OCI-LY1 (cell line): ENCODE measurements around the gene FAM53A.

ENCODE experiments used
- H2AFZ ChIP-seq: fragments of 200-600 bp; sonication (generic), shearing (Covaris generic); 2 replicates; pipeline ENCODE4 v1.6.0; 2014; ENCODE audit warnings: antibody characterized with exemption, mild to moderate bottlenecking, low read length
- H3F3A ChIP-seq: fragments of 200-600 bp; sonication (generic), shearing (Covaris generic); 2 replicates; pipeline ENCODE4 v1.6.0; 2014; ENCODE audit warnings: mild to moderate bottlenecking, antibody characterized with exemption, low read length, moderate library complexity; ENCODE audit not compliant: insufficient read depth
- H3K27ac ChIP-seq: fragments of 200-600 bp; sonication (generic); 2 replicates; pipeline ENCODE4 v1.5.1; 2014; ENCODE audit warnings: low read length, mixed run types, mild to moderate bottlenecking, low read depth; ENCODE audit not compliant: poor library complexity, severe bottlenecking
- H3K27me3 ChIP-seq: fragments of 200-600 bp; sonication (generic); 2 replicates; pipeline ENCODE4 v1.6.0; 2014; ENCODE audit warnings: antibody characterized with exemption, mild to moderate bottlenecking, low read length, moderate library complexity; ENCODE audit not compliant: insufficient read depth
- H3K36me3 ChIP-seq: fragments of 200-600 bp; sonication (generic); 2 replicates; pipeline ENCODE4 v1.6.1; 2014; ENCODE audit warnings: mild to moderate bottlenecking, antibody characterized with exemption, low read length, moderate library complexity, mixed read lengths; ENCODE audit not compliant: insufficient read depth
- H3K4me1 ChIP-seq: fragments of 200-600 bp; sonication (generic); 2 replicates; pipeline ENCODE4 v1.5.1; 2014; ENCODE audit warnings: mild to moderate bottlenecking, low read length, moderate library complexity; ENCODE audit not compliant: insufficient read depth, severe bottlenecking
- H3K4me2 ChIP-seq: fragments of 200-600 bp; sonication (generic), shearing (Covaris generic); 2 replicates; pipeline ENCODE4 v1.6.1; 2014; ENCODE audit warnings: low read length
- H3K4me3 ChIP-seq: fragments of 200-600 bp; sonication (generic); 2 replicates; pipeline ENCODE4 v1.5.1; 2014; ENCODE audit warnings: low read length, low read depth, mild to moderate bottlenecking, mixed read lengths; ENCODE audit not compliant: poor library complexity, severe bottlenecking
- H3K79me2 ChIP-seq: fragments of 200-600 bp; shearing (Covaris generic); 2 replicates; pipeline ENCODE4 v1.6.1; 2016; ENCODE audit warnings: mixed run types, low read length, mixed read lengths; ENCODE audit not compliant: insufficient read depth
- H3K9ac ChIP-seq: fragments of 200-600 bp; sonication (generic), shearing (Covaris generic); 2 replicates; pipeline ENCODE4 v1.6.1; 2014; ENCODE audit warnings: mild to moderate bottlenecking, low read length, mixed read lengths
- H3K9me2 ChIP-seq: fragments of 200-600 bp; sonication (generic), shearing (Covaris generic); 2 replicates; pipeline ENCODE4 v1.6.1; 2014; ENCODE audit warnings: low read depth, mild to moderate bottlenecking, low read length, mixed read lengths
- H3K9me3 ChIP-seq: fragments of 200-600 bp; shearing (Covaris generic); 2 replicates; pipeline ENCODE4 v1.6.1; 2014; ENCODE audit warnings: low read length, mixed read lengths
- H4K20me1 ChIP-seq: fragments of 200-600 bp; sonication (generic), shearing (Covaris generic); 2 replicates; pipeline ENCODE4 v1.6.0; 2016; ENCODE audit warnings: mild to moderate bottlenecking, low read length; ENCODE audit not compliant: insufficient read depth
- CTCF ChIP-seq: fragments of 200-600 bp; sonication (generic), shearing (Covaris generic); IDR thresholded peaks from 2 replicates; pipeline ENCODE4 v1.5.1; 2017; ENCODE audit warnings: mild to moderate bottlenecking, antibody characterized with exemption, low read length, moderate library complexity, mixed read lengths
- EZH2 ChIP-seq: fragments of 200-600 bp; sonication (generic), shearing (Covaris generic); IDR thresholded peaks from 2 replicates; pipeline ENCODE4 v1.8.0; 2017; ENCODE audit warnings: borderline replicate concordance, mixed run types, mild to moderate bottlenecking, antibody characterized with exemption, low read length, moderate library complexity, mixed read lengths

Gene FAM53A

GRCh38 chr4:1655081-1655480 lies 29.0 kb downstream of the FAM53A start:
- H3K9me3 ChIP-seq, result no peaks in the 10 kb centered on the region
- no peaks in the 10 kb centered on the region for H4K20me1 ChIP-seq
- no peaks in the 10 kb centered on the region for H3K4me1 ChIP-seq
- H2AFZ ChIP-seq, result no peak overlapping the region
- no peaks in the 10 kb centered on the region for H3F3A ChIP-seq
- no peak overlapping the region for H3K9ac ChIP-seq
- H3K27me3 ChIP-seq, result no peaks in the 10 kb centered on the region
- no peaks in the 10 kb centered on the region for H3K79me2 ChIP-seq
- H3K4me3 ChIP-seq, result no peak overlapping the region
- H3K9me2 ChIP-seq, result no peaks in the 10 kb centered on the region
- TF ChIP-seq CTCF (no peak), EZH2 (no peak)
- no peak overlapping the region for H3K4me2 ChIP-seq
- no peak overlapping the region for H3K27ac ChIP-seq
- no peaks in the 10 kb centered on the region for H3K36me3 ChIP-seq

- Histone ChIP-seq H3K4me3 (no peak overlapping the region), H3K4me2 (no peak overlapping the region), H2AFZ (no peak overlapping the region), H3K4me1 (no peaks in the 10 kb centered on the region), H3K9me3 (no peaks in the 10 kb centered on the region), H3F3A (no peaks in the 10 kb centered on the region), H4K20me1 (no peaks in the 10 kb centered on the region), H3K79me2 (no peaks in the 10 kb centered on the region), H3K27me3 (no peaks in the 10 kb centered on the region), H3K36me3 (no peaks in the 10 kb centered on the region), H3K27ac (no peak overlapping the region), H3K9ac (no peak overlapping the region), H3K9me2 (no peaks in the 10 kb centered on the region)
- TF ChIP-seq EZH2, result no peak
- no peak for TF ChIP-seq CTCF
Measured at GRCh38 chr4:1654216-1654955, 29.7 kb downstream of the FAM53A start.

GRCh38 chr4:1653776-1654175 lies 30.3 kb downstream of the FAM53A start:
- Histone ChIP-seq H2AFZ (no peak overlapping the region), H3K36me3 (no peaks in the 10 kb centered on the region), H3K27ac (no peak overlapping the region), H3K9me2 (no peaks in the 10 kb centered on the region), H3K9me3 (no peaks in the 10 kb centered on the region), H3K9ac (no peak overlapping the region), H3K4me2 (no peak overlapping the region), H4K20me1 (no peaks in the 10 kb centered on the region), H3F3A (no peaks in the 10 kb centered on the region), H3K27me3 (no peaks in the 10 kb centered on the region), H3K4me1 (no peaks in the 10 kb centered on the region), H3K79me2 (no peaks in the 10 kb centered on the region), H3K4me3 (no peak overlapping the region)
- TF ChIP-seq EZH2 (no peak), CTCF (no peak)
